ENCODE data around the gene ENOX1. TPM values are rescaled to one million over a fixed set of nuclear protein-coding genes. Genes with fewer than 3 reads are reported as not detected.
A peak's percentile ranks its signal among the peaks of the same experiment; 100 is the strongest.

ENOX1 gene
- total RNA-seq, 1 experiment from 2014 or later = 0.95 TPM

DNA sequence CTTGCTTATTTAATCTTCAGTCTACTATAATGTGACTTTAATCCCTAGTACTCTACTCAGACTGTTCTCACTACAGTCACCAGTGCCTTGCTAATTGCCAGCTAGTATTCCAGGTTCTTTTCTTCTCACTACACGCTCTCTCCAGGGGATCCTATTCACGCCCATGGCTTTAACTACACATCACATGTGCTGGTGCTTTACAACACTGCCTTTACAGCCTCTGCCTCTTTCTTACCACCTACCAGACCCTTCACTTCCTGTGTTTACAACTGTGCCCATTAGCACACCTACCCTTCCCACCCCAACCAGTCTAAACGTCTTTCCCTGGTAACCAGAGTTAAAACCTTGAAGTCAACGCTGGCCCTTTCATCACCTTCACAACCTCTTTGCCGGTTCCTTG is 513.9 kb downstream of the ENOX1 start:
- POLR2A ChIA-PET (ENCODE audit: unreplicated experiment) = no interaction called here
- H3K4me3 ChIP-seq (ENCODE audit: low read length) = no peak overlapping the region
- no peak overlapping the region for H3K27ac ChIP-seq (ENCODE audit: low read length)
- H3K9me3 ChIP-seq (ENCODE audit: low read length) = no peaks in the 10 kb centered on the region
- no peak overlapping the region for H3K9ac ChIP-seq (ENCODE audit: low read length)
- no peaks in the 10 kb centered on the region for H4K20me1 ChIP-seq (ENCODE audit: low read length)
- H3F3A ChIP-seq (ENCODE audit: low read length, unreplicated experiment) = no peaks in the 10 kb centered on the region
- ATAC-seq (no peak), DNase-seq (no peak)
- no peak overlapping the region for H3K4me2 ChIP-seq (ENCODE audit: low read length)
- H3K9me2 ChIP-seq (replicated peaks; ENCODE audit: low read length) = no peaks in the 10 kb centered on the region
- H2AFZ ChIP-seq (ENCODE audit: low read length) = no peak overlapping the region
- TF ChIP-seq, protein P1, sequence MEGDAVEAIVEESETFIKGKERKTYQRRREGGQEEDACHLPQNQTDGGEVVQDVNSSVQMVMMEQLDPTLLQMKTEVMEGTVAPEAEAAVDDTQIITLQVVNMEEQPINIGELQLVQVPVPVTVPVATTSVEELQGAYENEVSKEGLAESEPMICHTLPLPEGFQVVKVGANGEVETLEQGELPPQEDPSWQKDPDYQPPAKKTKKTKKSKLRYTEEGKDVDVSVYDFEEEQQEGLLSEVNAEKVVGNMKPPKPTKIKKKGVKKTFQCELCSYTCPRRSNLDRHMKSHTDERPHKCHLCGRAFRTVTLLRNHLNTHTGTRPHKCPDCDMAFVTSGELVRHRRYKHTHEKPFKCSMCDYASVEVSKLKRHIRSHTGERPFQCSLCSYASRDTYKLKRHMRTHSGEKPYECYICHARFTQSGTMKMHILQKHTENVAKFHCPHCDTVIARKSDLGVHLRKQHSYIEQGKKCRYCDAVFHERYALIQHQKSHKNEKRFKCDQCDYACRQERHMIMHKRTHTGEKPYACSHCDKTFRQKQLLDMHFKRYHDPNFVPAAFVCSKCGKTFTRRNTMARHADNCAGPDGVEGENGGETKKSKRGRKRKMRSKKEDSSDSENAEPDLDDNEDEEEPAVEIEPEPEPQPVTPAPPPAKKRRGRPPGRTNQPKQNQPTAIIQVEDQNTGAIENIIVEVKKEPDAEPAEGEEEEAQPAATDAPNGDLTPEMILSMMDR (conservative IDR thresholded peaks at IDR 0.05; ENCODE audit: low read depth, low read length) = no peak
- TF ChIP-seq EZH2phosphoT487 (IDR thresholded peaks at IDR 0.05; ENCODE audit: borderline replicate concordance, low read length) = no peak
- no peak for TF ChIP-seq EZH2 (IDR thresholded peaks at IDR 0.05; ENCODE audit: low read length, unreplicated experiment)
- no peaks in the 10 kb centered on the region for H3K36me3 ChIP-seq (ENCODE audit: low read depth, low read length)
- intact Hi-C loops (cut with micrococcal nuclease) = no loop called here
- peaks cover 31% of the 10 kb centered on the region for H3K4me1 ChIP-seq (ENCODE audit: insufficient read depth, low read length)
- no peaks in the 10 kb centered on the region for H3K79me2 ChIP-seq (ENCODE audit: low read length)
- no TSS peak for BruUV-seq (replicated peaks)
- H3K27me3 ChIP-seq (ENCODE audit: low read length) = no peaks in the 10 kb centered on the region
- CTCF ChIA-PET = no interaction called here

DNA sequence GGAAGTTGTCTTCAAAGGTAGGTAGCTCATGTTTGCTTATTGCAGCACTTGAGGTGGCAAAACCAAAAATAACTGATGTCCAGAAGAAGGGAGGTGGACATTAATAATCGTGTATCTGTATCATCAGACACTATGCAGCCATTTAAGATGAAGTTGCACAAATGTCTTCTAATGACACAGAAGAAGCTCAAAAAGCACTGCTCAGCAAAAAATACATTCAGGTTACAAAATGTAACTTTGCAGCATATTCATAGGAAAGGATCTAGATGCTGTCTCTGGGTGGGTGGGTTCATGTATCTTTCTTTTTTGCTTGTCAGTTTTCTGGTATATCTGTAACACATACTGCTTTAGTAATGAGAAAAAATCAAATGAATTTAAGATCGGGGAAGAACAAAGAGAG is 515.6 kb downstream of the ENOX1 start:
- intact Hi-C loops (cut with micrococcal nuclease) = no loop called here
- TF ChIP-seq EZH2 (IDR thresholded peaks at IDR 0.05; ENCODE audit: low read length, unreplicated experiment) (no peak), EZH2phosphoT487 (IDR thresholded peaks at IDR 0.05; ENCODE audit: borderline replicate concordance, low read length) (no peak)
- TF ChIP-seq, protein P1 (conservative IDR thresholded peaks at IDR 0.05; ENCODE audit: low read depth, low read length) = no peak
- Histone ChIP-seq H2AFZ (ENCODE audit: low read length) (no peak overlapping the region), H3K4me1 (ENCODE audit: insufficient read depth, low read length) (peaks cover 38% of the 10 kb centered on the region), H3K79me2 (ENCODE audit: low read length) (no peaks in the 10 kb centered on the region), H3K36me3 (ENCODE audit: low read depth, low read length) (no peaks in the 10 kb centered on the region), H3K9me3 (ENCODE audit: low read length) (no peaks in the 10 kb centered on the region), H3K9me2 (replicated peaks; ENCODE audit: low read length) (no peaks in the 10 kb centered on the region), H3K4me3 (ENCODE audit: low read length) (no peak overlapping the region), H3K27ac (ENCODE audit: low read length) (no peak overlapping the region), H4K20me1 (ENCODE audit: low read length) (no peaks in the 10 kb centered on the region), H3K9ac (ENCODE audit: low read length) (no peak overlapping the region), H3K4me2 (ENCODE audit: low read length) (no peak overlapping the region), H3F3A (ENCODE audit: low read length, unreplicated experiment) (no peaks in the 10 kb centered on the region), H3K27me3 (ENCODE audit: low read length) (no peaks in the 10 kb centered on the region)
- no peak for ATAC-seq
- no peak for DNase-seq
- ChIA-PET POLR2A (ENCODE audit: unreplicated experiment) (no interaction called here), CTCF (no interaction called here)
- BruUV-seq (replicated peaks) = no TSS peak

DNA sequence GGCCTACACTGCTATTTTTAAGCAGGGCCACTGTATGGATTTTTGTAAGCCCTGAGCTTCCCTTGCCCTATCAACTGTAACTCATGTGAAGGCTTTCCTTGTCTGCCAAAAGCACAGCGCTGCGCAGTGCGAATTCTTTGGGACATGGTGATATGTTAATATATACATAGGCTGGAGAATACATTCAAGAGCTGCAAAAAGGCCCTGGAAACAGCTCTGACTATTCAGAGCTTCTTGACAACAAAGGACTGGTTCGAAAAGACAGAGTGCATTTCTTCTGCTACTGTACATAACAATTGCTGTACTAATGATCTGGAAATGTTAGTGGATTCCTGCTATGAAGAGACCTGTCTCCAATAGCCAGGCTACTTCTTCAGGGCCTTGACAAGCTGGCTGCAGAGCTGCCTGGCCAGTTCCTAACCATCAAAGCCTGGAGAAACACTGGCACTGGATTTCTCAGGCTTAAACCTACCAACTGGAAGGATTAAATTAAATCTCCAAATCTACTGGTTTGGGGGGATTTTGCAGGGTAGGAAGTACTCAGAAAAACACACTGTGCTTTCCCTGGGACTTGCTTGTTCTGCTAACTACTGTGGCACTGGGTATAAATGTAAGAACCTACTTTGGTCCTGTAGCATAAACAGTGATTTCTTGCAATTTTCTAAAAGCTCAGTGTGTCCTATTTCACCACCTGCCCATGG is 516.5 kb downstream of the ENOX1 start:
- Histone ChIP-seq H2AFZ (ENCODE audit: low read length) (no peak overlapping the region), H3K27me3 (ENCODE audit: low read length) (no peaks in the 10 kb centered on the region), H3K9me2 (replicated peaks; ENCODE audit: low read length) (no peaks in the 10 kb centered on the region), H3K4me3 (ENCODE audit: low read length) (no peak overlapping the region), H3K36me3 (ENCODE audit: low read depth, low read length) (no peaks in the 10 kb centered on the region), H3K79me2 (ENCODE audit: low read length) (no peaks in the 10 kb centered on the region), H3K4me2 (ENCODE audit: low read length) (peak overlapping the region; percentile 79), H3K27ac (ENCODE audit: low read length) (peak overlapping the region; percentile 80; the same call in 1 of the 2 replicates), H3K4me1 (ENCODE audit: insufficient read depth, low read length) (peaks cover 38% of the 10 kb centered on the region), H4K20me1 (ENCODE audit: low read length) (no peaks in the 10 kb centered on the region), H3K9me3 (ENCODE audit: low read length) (no peaks in the 10 kb centered on the region), H3K9ac (ENCODE audit: low read length) (no peak overlapping the region), H3F3A (ENCODE audit: low read length, unreplicated experiment) (no peaks in the 10 kb centered on the region)
- CTCF ChIA-PET = interaction anchor here (0.6 to 1.1 kb wide), 3 partner anchors 22 to 535 kb away, joined by 3 read pairs; no protein-coding TSS in a partner anchor
- intact Hi-C loops (cut with micrococcal nuclease) = no loop called here
- POLR2A ChIA-PET (ENCODE audit: unreplicated experiment) = interaction anchor here (0.7 kb wide), 1 partner anchor 744 kb away, joined by 4 read pairs; no protein-coding TSS in a partner anchor
- DNase-seq (no peak), ATAC-seq (no peak)
- no TSS peak for BruUV-seq (replicated peaks)
- no peak for TF ChIP-seq EZH2 (IDR thresholded peaks at IDR 0.05; ENCODE audit: low read length, unreplicated experiment)
- TF ChIP-seq, protein P1 (conservative IDR thresholded peaks at IDR 0.05; ENCODE audit: low read depth, low read length) = no peak
- TF ChIP-seq EZH2phosphoT487 (IDR thresholded peaks at IDR 0.05; ENCODE audit: borderline replicate concordance, low read length) = no peak
